ENCODE results near the gene PUS10. TPM values are rescaled to one million over a fixed set of nuclear protein-coding genes. Genes with fewer than 3 reads are reported as not detected.
A peak's percentile ranks its signal among the peaks of the same experiment; 100 is the strongest.

Gene PUS10
- polyA plus RNA-seq, 1 donor (not counting 4 experiments of a cell fraction or from before 2014, with no cell fraction given) = 4.8 TPM

DNA sequence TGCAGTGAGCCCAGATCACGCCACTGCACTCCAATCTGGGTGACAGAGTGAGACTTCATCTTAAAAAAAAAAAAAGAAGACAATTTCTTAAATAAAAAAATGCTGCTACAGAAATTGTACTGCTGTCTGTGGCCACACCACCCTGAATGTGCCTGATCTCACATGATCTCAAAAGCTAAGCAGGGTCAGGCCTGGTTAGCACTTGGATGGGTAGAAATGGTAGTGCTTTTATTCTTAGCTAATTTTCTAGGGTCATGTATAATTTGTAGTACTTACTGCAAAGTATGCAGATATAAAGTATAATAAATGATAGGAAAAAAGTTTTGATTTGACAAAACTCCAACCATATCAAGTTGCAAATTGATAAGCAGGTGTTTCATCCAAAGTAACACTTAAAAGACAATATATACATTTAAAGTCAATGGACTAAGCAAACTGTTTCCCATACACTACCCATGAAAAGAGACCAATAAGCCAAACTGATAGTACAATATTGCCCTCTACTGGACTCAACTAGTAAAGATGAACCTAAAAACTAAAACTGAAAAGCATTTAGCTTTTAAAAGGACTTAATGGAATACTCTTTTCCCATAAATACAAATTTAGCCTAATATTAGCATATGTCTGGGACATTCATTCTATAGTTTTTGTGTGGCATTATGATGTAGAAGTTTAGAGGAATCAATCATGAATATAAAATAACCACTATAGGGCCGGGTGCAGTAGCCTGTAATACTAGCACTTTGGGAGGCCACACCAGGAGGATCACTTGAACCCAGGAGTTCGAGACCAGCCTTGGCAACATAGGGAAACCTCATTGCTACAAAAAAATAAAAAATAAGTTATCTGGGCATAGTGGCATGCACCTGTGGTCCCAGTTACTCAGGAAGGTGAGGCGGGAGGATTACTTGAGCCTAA lies 19.2 kb downstream of the PUS10 start:
- FAIRE-seq (peak; percentile 66), DNase-seq (ENCODE audit: low read depth, low spot score) (no peak)
- Histone ChIP-seq H3K36me3 (ENCODE audit: control insufficient read depth in 2 of 2, extremely low read depth in 1 of 2, insufficient read depth in 2 of 2, low read length in 2 of 2) (no peaks in the 10 kb centered on the region), H4K20me1 (ENCODE audit: control insufficient read depth, extremely low read depth, insufficient read depth, low read length) (no peaks in the 10 kb centered on the region), H3K27ac (ENCODE audit: control insufficient read depth, insufficient read depth, low read length) (no peak overlapping the region), H3K4me2 (ENCODE audit: control insufficient read depth, extremely low read depth, insufficient read depth, low read depth, low read length) (no peak overlapping the region), H3K9me1 (ENCODE audit: control insufficient read depth, extremely low read depth, insufficient read depth, low read length) (no peaks in the 10 kb centered on the region), H3K4me3 (ENCODE audit: control insufficient read depth in 2 of 3, extremely low read depth in 1 of 3, insufficient read depth in 2 of 3, low read depth in 1 of 3, low read length in 3 of 3) (no peak overlapping the region), H3K9ac (ENCODE audit: control insufficient read depth, extremely low read depth, insufficient read depth, low read length) (no peak overlapping the region), H3K9me3 (ENCODE audit: control insufficient read depth, low read depth, low read length) (no peaks in the 10 kb centered on the region), H3K4me1 (ENCODE audit: control insufficient read depth, extremely low read depth, insufficient read depth, low read length) (no peaks in the 10 kb centered on the region), H3K27me3 (ENCODE audit: control insufficient read depth, extremely low read depth, insufficient read depth, low read length) (no peaks in the 10 kb centered on the region), H2AFZ (ENCODE audit: control insufficient read depth, low read length) (no peak overlapping the region), H3K79me2 (ENCODE audit: control insufficient read depth, insufficient read depth, low read length) (no peaks in the 10 kb centered on the region)
- TF ChIP-seq, protein P1, sequence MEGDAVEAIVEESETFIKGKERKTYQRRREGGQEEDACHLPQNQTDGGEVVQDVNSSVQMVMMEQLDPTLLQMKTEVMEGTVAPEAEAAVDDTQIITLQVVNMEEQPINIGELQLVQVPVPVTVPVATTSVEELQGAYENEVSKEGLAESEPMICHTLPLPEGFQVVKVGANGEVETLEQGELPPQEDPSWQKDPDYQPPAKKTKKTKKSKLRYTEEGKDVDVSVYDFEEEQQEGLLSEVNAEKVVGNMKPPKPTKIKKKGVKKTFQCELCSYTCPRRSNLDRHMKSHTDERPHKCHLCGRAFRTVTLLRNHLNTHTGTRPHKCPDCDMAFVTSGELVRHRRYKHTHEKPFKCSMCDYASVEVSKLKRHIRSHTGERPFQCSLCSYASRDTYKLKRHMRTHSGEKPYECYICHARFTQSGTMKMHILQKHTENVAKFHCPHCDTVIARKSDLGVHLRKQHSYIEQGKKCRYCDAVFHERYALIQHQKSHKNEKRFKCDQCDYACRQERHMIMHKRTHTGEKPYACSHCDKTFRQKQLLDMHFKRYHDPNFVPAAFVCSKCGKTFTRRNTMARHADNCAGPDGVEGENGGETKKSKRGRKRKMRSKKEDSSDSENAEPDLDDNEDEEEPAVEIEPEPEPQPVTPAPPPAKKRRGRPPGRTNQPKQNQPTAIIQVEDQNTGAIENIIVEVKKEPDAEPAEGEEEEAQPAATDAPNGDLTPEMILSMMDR (optimal IDR thresholded peaks at IDR 0.05 in 1 of 3, IDR thresholded peaks at IDR 0.05 in 1 of 3, conservative IDR thresholded peaks at IDR 0.05 in 1 of 3; ENCODE audit: extremely low read depth in 1 of 3, insufficient read depth in 2 of 3, low read length in 3 of 3) = peak in 2 of 3 experiments; percentile 41 to 47
- no peak for TF ChIP-seq EZH2 (IDR thresholded peaks at IDR 0.05; ENCODE audit: low read length)
- dilution Hi-C loops (cut with MboI; ENCODE audit: extremely low pct_ligation_motif_present, low sequenced_read_pairs) = no loop called here

- H3K27ac ChIP-seq (ENCODE audit: control insufficient read depth, insufficient read depth, low read length) = no peak overlapping the region
- dilution Hi-C loops (cut with MboI; ENCODE audit: extremely low pct_ligation_motif_present, low sequenced_read_pairs) = no loop called here
- no peak overlapping the region for H2AFZ ChIP-seq (ENCODE audit: control insufficient read depth, low read length)
- no peak overlapping the region for H3K9ac ChIP-seq (ENCODE audit: control insufficient read depth, extremely low read depth, insufficient read depth, low read length)
- H3K27me3 ChIP-seq (ENCODE audit: control insufficient read depth, extremely low read depth, insufficient read depth, low read length) = no peaks in the 10 kb centered on the region
- H4K20me1 ChIP-seq (ENCODE audit: control insufficient read depth, extremely low read depth, insufficient read depth, low read length) = no peaks in the 10 kb centered on the region
- no peaks in the 10 kb centered on the region for H3K9me3 ChIP-seq (ENCODE audit: control insufficient read depth, low read depth, low read length)
- H3K4me1 ChIP-seq (ENCODE audit: control insufficient read depth, extremely low read depth, insufficient read depth, low read length) = no peaks in the 10 kb centered on the region
- TF ChIP-seq, protein P1 (optimal IDR thresholded peaks at IDR 0.05 in 1 of 3, IDR thresholded peaks at IDR 0.05 in 1 of 3, conservative IDR thresholded peaks at IDR 0.05 in 1 of 3; ENCODE audit: extremely low read depth in 1 of 3, insufficient read depth in 2 of 3, low read length in 3 of 3) = no peak
- no peak for TF ChIP-seq EZH2 (IDR thresholded peaks at IDR 0.05; ENCODE audit: low read length)
- H3K9me1 ChIP-seq (ENCODE audit: control insufficient read depth, extremely low read depth, insufficient read depth, low read length) = no peaks in the 10 kb centered on the region
- no peak overlapping the region for H3K4me3 ChIP-seq (ENCODE audit: control insufficient read depth in 2 of 3, extremely low read depth in 1 of 3, insufficient read depth in 2 of 3, low read depth in 1 of 3, low read length in 3 of 3)
- DNase-seq (ENCODE audit: low read depth, low spot score) (no peak), FAIRE-seq (no peak)
- no peaks in the 10 kb centered on the region for H3K36me3 ChIP-seq (ENCODE audit: control insufficient read depth in 2 of 2, extremely low read depth in 1 of 2, insufficient read depth in 2 of 2, low read length in 2 of 2)
- no peaks in the 10 kb centered on the region for H3K79me2 ChIP-seq (ENCODE audit: control insufficient read depth, insufficient read depth, low read length)
- no peak overlapping the region for H3K4me2 ChIP-seq (ENCODE audit: control insufficient read depth, extremely low read depth, insufficient read depth, low read depth, low read length)
Observed at GRCh38 chr2:60994131-60994530, 23.9 kb downstream of the PUS10 start.

Measured in keratinocyte (primary cell).